Fibroblast of the aortic adventitia (primary cell): ENCODE measurements around the gene RANBP10. TPM values are rescaled to one million over a fixed set of nuclear protein-coding genes. Genes with fewer than 3 reads are reported as not detected.

ENCODE experiments used
- DNase-seq: peaks from one replicate; pipeline ENCODE4 v3.0.0-alpha.2; 2010; ENCODE audit warnings: low read depth
- H3K4me3 ChIP-seq: 2 replicates; pipeline ENCODE4 v1.5.1; 2011; ENCODE audit warnings: low read depth, mild to moderate bottlenecking, control low read depth, low read length, moderate library complexity
- CTCF ChIP-seq: IDR thresholded peaks from 2 replicates; pipeline ENCODE4 v1.5.1; 2011; ENCODE audit warnings: mild to moderate bottlenecking, low read length, control low read depth, inconsistent platforms; ENCODE audit not compliant: insufficient read depth
- total RNA-seq: library from RNA; depleted of rRNA; stranded (reverse); fragments of >200 nt; gene quantifications from 2 replicates; pipeline ENCODE4 v1.2.3, GENCODE V29; 2012; ENCODE audit warnings: low replicate concordance

The RANBP10 gene
- total RNA-seq, 1 donor, result 6.4 TPM

- H3K4me3 ChIP-seq, result no peak overlapping the region
- no peak for TF ChIP-seq CTCF
- no peak for DNase-seq
These were observed 98.6 kb downstream of the RANBP10 start for GRCh38 chr16:67707790-67708189.

- no peak overlapping the region for H3K4me3 ChIP-seq
- TF ChIP-seq CTCF, result no peak
- DNase-seq, result no peak
These were observed 99.2 kb downstream of the RANBP10 start for GRCh38 chr16:67707210-67707609.

- no peak for DNase-seq
- H3K4me3 ChIP-seq, result no peak overlapping the region
- TF ChIP-seq CTCF, result no peak
These were observed 102.2 kb downstream of the RANBP10 start for GRCh38 chr16:67704110-67704509.

GRCh38 chr16:67703626-67704025 lies 102.7 kb downstream of the RANBP10 start:
- no peak for TF ChIP-seq CTCF
- no peak for DNase-seq
- H3K4me3 ChIP-seq, result no peak overlapping the region

- H3K4me3 ChIP-seq, result no peak overlapping the region
- no peak for TF ChIP-seq CTCF
These were observed 104.2 kb downstream of the RANBP10 start for GRCh38 chr16:67702130-67702529.

GRCh38 chr16:67701420-67701819 lies 104.9 kb downstream of the RANBP10 start:
- no peak for TF ChIP-seq CTCF
- no peak overlapping the region for H3K4me3 ChIP-seq
- no peak for DNase-seq

More at GRCh38 chr16:67702130-67702529, 104.2 kb downstream of the RANBP10 start:
- no peak for DNase-seq

- no peak overlapping the region for H3K4me3 ChIP-seq
- no peak for DNase-seq
- no peak for TF ChIP-seq CTCF
These were observed 107.1 kb downstream of the RANBP10 start for GRCh38 chr16:67699265-67699664.
